GM12873 (cell line): ENCODE data around the gene ASPHD2.

Source experiments
- TF ChIP-seq, protein P1 (sequence below): IDR thresholded peaks from 2 replicates; pipeline ENCODE4 v1.5.1; 2012; ENCODE audit warnings: low read depth, mild to moderate bottlenecking, moderate library complexity, low read length, control low read depth; ENCODE audit not compliant: insufficient read depth; ENCODE audit errors: missing control alignments

The ASPHD2 gene

DNA sequence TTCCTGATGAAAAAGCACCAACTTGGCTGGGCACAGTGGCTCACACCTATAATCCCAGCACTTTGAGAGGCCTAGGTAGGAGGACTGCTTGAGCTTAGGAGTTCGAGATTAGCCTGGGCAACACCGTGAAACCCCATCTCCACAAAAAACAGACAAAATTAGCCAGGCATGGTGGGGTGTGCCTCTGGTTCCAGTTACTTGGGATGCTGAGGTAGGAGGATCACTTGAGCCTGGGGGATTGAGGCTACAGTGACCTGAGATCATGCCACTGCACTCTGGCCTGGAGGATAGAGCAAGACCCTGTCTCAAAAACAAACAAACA is 51.5 kb downstream of the ASPHD2 start:
- TF ChIP-seq, protein P1, sequence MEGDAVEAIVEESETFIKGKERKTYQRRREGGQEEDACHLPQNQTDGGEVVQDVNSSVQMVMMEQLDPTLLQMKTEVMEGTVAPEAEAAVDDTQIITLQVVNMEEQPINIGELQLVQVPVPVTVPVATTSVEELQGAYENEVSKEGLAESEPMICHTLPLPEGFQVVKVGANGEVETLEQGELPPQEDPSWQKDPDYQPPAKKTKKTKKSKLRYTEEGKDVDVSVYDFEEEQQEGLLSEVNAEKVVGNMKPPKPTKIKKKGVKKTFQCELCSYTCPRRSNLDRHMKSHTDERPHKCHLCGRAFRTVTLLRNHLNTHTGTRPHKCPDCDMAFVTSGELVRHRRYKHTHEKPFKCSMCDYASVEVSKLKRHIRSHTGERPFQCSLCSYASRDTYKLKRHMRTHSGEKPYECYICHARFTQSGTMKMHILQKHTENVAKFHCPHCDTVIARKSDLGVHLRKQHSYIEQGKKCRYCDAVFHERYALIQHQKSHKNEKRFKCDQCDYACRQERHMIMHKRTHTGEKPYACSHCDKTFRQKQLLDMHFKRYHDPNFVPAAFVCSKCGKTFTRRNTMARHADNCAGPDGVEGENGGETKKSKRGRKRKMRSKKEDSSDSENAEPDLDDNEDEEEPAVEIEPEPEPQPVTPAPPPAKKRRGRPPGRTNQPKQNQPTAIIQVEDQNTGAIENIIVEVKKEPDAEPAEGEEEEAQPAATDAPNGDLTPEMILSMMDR: no peak

DNA sequence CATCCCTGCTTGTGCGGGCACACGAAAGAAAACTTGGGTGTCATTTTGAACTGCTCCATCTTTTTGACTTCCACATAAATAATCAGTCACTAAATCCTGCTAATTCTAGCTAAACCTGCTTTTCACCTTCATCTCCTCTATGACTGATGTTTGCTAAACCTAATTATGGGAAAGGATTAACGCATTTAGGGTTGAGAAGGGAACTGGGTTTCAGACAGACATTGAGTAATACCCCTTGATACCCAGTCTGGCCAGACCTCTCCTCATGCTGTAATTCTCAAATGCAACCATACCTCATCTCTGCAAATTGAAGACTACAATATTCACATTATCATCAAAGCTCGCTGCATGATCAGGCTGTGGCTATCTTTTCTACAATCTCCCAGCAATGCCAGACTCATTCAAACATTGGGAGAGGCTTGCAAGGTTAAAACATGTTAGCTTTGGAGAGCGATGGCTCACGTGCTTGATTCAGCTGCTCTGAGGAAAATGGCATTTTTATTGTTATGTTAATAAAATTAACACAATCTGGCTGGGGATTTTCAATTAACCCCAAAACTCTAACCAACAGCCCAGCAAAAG is 52.1 kb downstream of the ASPHD2 start:
- TF ChIP-seq, protein P1: no peak

DNA sequence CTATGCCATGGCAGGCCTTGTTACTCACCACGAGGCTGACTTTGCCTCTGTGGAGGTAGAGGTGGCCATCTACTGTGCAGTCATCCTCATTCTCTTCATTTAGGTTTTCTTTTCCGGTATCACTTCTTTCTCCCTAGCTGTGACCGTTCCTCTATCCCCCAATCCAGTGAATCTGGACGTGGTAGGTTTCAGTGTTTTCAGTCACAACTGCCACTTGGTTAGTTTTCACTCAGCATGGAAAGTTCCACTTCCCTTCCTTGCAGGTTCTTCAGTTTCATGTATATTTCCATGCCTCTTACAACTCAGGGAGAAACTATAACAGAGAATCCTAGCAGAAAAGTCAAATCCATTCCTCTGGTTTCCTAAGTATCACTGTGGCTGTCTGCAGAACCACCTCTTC is 52.6 kb downstream of the ASPHD2 start:
- TF ChIP-seq, protein P1: no peak

DNA sequence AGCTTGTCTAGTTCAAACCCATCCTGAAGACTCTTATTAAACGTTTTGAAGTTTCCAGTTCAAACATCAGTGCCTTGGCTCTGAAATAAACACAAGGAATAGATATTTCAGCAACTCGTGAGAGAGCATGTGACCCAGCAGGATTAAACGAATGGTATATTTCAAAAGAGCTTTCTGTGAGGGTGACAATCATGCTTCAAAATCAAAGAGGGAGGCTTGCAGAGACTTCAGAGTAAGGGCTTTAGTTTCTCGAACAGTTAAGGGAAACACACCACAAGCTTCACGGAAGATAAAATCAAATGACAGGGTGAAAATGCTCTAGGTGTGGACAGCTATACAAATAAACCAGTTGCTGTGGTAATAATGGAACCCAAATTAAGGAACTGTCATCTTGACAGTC is 53.1 kb downstream of the ASPHD2 start:
- TF ChIP-seq, protein P1: no peak

DNA sequence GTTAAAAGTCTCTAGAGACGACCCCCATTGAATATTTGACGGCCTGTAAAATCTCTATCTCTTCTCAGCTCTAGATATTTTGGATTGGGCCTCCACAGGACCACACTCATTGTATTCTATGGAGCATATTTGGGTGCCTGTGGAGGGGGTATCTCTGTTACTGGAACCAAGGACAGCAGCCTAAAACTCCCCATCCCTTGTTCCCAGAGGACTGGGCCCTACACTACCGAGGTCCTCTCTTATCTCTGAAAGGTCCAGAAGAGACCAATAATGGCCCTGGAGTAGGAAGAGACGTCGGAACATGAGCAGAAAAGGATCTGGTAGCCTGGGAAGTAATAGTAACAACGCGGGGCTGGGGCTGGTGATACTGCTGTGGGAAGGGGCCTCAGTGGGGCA is 54.0 kb downstream of the ASPHD2 start:
- TF ChIP-seq, protein P1: no peak

DNA sequence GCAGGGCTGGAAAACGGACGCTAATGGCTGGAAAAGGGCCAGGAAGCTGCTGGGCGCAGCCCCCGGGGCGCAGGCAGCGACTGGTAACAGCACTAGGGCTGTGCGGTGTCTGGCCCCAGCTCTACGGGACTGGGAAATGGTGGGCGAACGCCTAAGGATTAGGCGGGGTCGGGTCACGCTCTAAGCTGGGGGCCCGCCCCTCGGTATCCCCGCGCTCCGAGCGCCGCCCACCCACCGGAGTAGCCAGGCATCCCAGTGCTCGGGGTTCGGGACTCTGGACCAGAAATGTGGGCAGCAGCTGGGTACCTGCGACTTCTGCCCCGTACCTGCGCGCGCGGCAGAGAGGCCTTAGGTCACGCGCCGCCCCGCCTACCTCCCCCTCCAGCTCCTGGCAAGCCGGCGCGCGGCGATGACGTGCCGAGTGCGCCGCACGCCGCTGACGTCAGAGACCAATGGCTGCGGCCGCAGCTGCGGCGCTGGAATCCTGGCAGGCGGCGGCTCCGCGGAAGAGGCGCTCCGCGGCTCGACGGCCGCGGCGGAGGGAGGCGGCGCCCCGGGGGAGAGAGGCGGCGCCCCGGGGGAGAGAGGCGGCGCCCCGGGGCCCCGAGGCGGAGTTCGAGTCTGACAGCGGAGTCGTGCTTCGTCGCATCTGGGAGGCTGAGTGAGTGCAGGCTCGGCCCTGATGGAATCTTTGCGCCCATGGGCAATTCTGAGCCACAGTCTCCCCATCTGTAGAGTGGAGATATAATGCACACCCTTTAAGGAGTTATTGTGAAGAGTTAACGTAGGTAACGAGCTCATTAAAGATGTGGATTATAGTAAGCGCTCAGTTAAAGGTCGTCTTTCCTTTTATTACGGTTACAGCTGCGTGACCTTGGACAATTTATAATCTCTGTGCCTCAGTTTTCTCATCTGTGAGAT is 54.6 kb downstream of the ASPHD2 start, which contains the start of the genes HPS4 and SRRD:
Gene HPS4, minus strand, starts transcription at position 345 of the 921 bp plus-strand sequence. CDS start 2,021 bp downstream, outside the sequence.
Gene SRRD, plus strand, starts transcription at position 439 of the 921 bp plus-strand sequence. Its CDS starts 14 bp downstream, at position 453.
- TF ChIP-seq, protein P1: no peak

DNA sequence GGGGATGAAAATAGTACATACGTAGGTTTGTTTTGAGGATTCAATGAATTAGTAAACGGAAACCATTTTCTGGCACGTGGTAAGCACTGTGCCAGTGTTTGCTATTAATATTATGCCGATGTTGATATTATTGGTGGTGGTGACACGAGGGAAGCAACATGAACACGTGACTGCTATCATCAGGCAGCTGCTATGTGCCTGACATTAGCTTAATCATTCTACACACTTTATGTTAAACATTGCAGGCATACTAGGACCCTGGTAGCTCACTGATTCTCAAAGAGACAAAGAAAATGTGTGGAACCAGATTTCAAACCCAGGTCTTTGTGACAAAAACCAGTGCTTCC is 55.3 kb downstream of the ASPHD2 start:
- TF ChIP-seq, protein P1: no peak
